Coronary artery (tissue), 2 donors: ENCODE data around the gene MSI2.
A peak's percentile ranks its signal among the peaks of the same experiment; 100 is the strongest.

Experiments used
- DNase-seq: peaks from one replicate; pipeline ENCODE4 v3.0.0-alpha.2; 2017; ENCODE audit warnings: low spot score
- H3K27ac ChIP-seq, 2 donors: fragments of 200-600 bp; sonication (generic); one replicate each; pipeline ENCODE4 v1.5.1; 2016 to 2019
- H3K4me3 ChIP-seq: fragments of 200-600 bp; sonication (generic); 2 replicates; pipeline ENCODE4 v1.5.1; 2016; ENCODE audit warnings: mild to moderate bottlenecking, moderate library complexity
- CTCF ChIP-seq: fragments of 200-600 bp; sonication (generic); IDR thresholded peaks from one replicate; pipeline ENCODE4 v1.5.1; 2019; ENCODE audit warnings: antibody characterized with exemption

The MSI2 gene

GRCh38 chr17:57324631-57325030 lies 68.3 kb downstream of the MSI2 start:
- no peak for DNase-seq
- no peak overlapping the region for H3K27ac ChIP-seq
- H3K4me3 ChIP-seq, result no peak overlapping the region
- no peak for TF ChIP-seq CTCF

GRCh38 chr17:57326336-57326735 lies 70.0 kb downstream of the MSI2 start:
- Histone ChIP-seq H3K4me3 (no peak overlapping the region), H3K27ac (no peak overlapping the region)
- no peak for DNase-seq
- no peak for TF ChIP-seq CTCF

- Histone ChIP-seq H3K4me3 (no peak overlapping the region), H3K27ac (no peak overlapping the region)
- no peak for DNase-seq
- TF ChIP-seq CTCF, result no peak
Measured at GRCh38 chr17:57326764-57327163, 70.4 kb downstream of the MSI2 start.

- Histone ChIP-seq H3K4me3 (no peak overlapping the region), H3K27ac (no peak overlapping the region)
- no peak for DNase-seq
- TF ChIP-seq CTCF, result no peak
Measured at GRCh38 chr17:57327176-57327970, 71.0 kb downstream of the MSI2 start.

GRCh38 chr17:57328109-57328882 lies 72.0 kb downstream of the MSI2 start:
- no peak overlapping the region for H3K27ac ChIP-seq
- DNase-seq, result no peak
- no peak for TF ChIP-seq CTCF

GRCh38 chr17:57329380-57330214 lies 73.3 kb downstream of the MSI2 start:
- TF ChIP-seq CTCF, result no peak

More at GRCh38 chr17:57328109-57328882, 72.0 kb downstream of the MSI2 start:
- H3K4me3 ChIP-seq, result no peak overlapping the region

More at GRCh38 chr17:57329380-57330214, 73.3 kb downstream of the MSI2 start:
- no peak for DNase-seq
- Histone ChIP-seq H3K27ac (peak overlapping the region; percentile 18 to 58), H3K4me3 (no peak overlapping the region)
